Naive B cell (primary cell): Measurements from ENCODE around the gene PPP1R18. TPM values are rescaled to one million over a fixed set of nuclear protein-coding genes. Genes with fewer than 3 reads are reported as not detected.
A peak's percentile ranks its signal among the peaks of the same experiment; 100 is the strongest.
"Not testable (repeated sequence)": the region's sequence is repeated elsewhere in the genome, so short reads cannot be mapped to it uniquely, and the experiment has no call there.

Experiments used
- ATAC-seq, 2 donors: fragments of 150-1000 bp; cut with Tn5 transposase; 2 replicates each; pipeline ENCODE4 v1.10.0; 2021; ENCODE audit warnings: low read depth in 2 of 2, mild to moderate bottlenecking in 2 of 2, moderate library complexity in 2 of 2
- DNase-seq: peaks from one replicate; pipeline ENCODE4 v3.0.0; 2022
- H3K27ac Mint-ChIP-seq, 6 donors: one replicate each; pipeline ENCODE4 v1.8.0; 2020 to 2022; ENCODE audit warnings: mild to moderate bottlenecking in 6 of 6, mixed read lengths in 6 of 6, moderate library complexity in 5 of 6, inconsistent platforms in 2 of 6
- H3K27me3 Mint-ChIP-seq, 3 donors: one replicate each; pipeline ENCODE4 v1.8.0; 2021 to 2022; ENCODE audit warnings: mixed read lengths in 3 of 3, mild to moderate bottlenecking in 1 of 3
- H3K36me3 Mint-ChIP-seq, 2 donors: one replicate each; pipeline ENCODE4 v1.8.0; 2020 to 2022; ENCODE audit warnings: mixed read lengths in 2 of 2, inconsistent platforms in 1 of 2, mild to moderate bottlenecking in 1 of 2
- H3K4me1 Mint-ChIP-seq, 3 donors: one replicate each; pipeline ENCODE4 v1.8.0; 2020 to 2022; ENCODE audit warnings: mixed read lengths in 3 of 3, inconsistent platforms in 1 of 3, mild to moderate bottlenecking in 1 of 3, moderate library complexity in 1 of 3
- H3K4me3 Mint-ChIP-seq, 8 donors: one replicate each; pipeline ENCODE4 v1.8.0; 2020 to 2022; ENCODE audit warnings: mild to moderate bottlenecking in 8 of 8, mixed read lengths in 8 of 8, moderate library complexity in 8 of 8, inconsistent platforms in 2 of 8
- H3K9me3 Mint-ChIP-seq, 7 donors: one replicate each; pipeline ENCODE4 v1.8.0; 2020 to 2022; ENCODE audit warnings: mixed read lengths in 7 of 7, mild to moderate bottlenecking in 5 of 7, inconsistent platforms in 2 of 7, moderate library complexity in 1 of 7
- polyA plus RNA-seq, 6 donors: library from polyadenylated mRNA; unstranded; fragments of 300-500 nt; fragmentation: Illumina TruSeq; gene quantifications; one replicate each; pipeline ENCODE4 v1.2.3, GENCODE V29; 2021; ENCODE audit warnings: low read depth in 6 of 6

Gene PPP1R18
- polyA plus RNA-seq, 6 donors from 2014 or later: 70.3 to 103 (median 82.6) TPM

DNA sequence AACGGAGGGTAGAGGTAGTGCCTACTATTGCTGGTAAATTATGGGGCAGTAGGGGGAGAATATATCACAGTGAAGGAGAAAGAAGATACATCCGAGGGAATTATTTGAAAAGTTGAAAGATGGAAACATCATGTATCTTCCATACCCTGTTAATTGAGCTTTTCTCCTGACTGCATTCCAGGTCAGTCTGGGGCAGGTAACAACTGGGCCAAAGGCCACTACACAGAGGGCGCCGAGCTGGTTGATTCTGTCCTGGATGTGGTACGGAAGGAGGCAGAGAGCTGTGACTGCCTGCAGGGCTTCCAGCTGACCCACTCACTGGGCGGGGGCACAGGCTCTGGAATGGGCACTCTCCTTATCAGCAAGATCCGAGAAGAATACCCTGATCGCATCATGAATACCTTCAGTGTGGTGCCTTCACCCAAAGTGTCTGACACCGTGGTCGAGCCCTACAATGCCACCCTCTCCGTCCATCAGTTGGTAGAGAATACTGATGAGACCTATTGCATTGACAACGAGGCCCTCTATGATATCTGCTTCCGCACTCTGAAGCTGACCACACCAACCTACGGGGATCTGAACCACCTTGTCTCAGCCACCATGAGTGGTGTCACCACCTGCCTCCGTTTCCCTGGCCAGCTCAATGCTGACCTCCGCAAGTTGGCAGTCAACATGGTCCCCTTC lies 36.9 kb upstream of the PPP1R18 start:
- not testable (repeated sequence) for ATAC-seq, H3K27me3 Mint-ChIP-seq, H3K9me3 Mint-ChIP-seq, DNase-seq
- Mint-ChIP-seq H3K36me3 (peaks cover 7 to 25% of the 10 kb centered on the region in 2 donors), H3K4me1 (peaks cover 30 to 51% (median 44%) of the 10 kb centered on the region in 3 donors), H3K4me3 (peak overlapping the region in 5 of 8 donors; percentile 41 to 100 (median 95)), H3K27ac (peak overlapping the region in 5 of 6 donors; percentile 30 to 97 (median 68))

DNA sequence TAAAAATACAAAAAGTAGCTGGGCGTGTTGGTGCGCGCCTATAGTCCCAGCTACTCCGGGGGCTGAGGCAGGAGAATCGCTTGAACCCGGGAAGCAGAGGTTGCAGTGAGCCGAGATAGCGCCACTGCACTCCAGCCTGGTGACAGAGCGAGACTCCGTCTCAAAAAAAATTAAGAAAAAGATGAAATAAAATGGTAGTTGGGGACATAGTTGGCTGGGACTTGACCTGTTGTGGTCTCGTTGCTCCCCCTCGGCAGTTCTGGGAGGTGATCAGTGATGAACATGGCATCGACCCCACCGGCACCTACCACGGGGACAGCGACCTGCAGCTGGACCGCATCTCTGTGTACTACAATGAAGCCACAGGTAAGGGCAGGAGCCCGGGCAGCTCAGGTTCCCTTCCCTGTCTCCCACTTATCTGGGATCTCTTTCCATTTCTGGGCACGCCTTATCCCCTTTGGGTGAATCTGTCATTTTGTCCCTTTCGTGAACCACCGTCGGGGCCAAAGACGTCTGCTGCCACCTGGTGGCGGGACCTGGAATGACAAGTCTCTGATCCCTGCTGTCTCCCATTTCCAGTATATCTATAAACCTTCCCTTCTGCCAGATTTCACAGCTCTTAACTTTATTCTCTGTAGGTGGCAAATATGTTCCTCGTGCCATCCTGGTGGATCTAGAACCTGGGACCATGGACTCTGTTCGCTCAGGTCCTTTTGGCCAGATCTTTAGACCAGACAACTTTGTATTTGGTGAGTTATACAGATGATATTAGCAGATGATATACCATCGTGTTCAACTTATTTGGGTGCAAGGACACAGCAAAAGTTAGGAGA lies 36.1 kb upstream of the PPP1R18 start:
- peak overlapping the region; percentile 91 to 98 (median 96) for H3K27ac Mint-ChIP-seq
- ATAC-seq (no peak), DNase-seq (peak; percentile 77)
- no peaks in the 10 kb centered on the region for H3K9me3 Mint-ChIP-seq
- H3K36me3 Mint-ChIP-seq: peaks cover 7 to 25% of the 10 kb centered on the region in 2 donors
- H3K27me3 Mint-ChIP-seq: no peaks in the 10 kb centered on the region
- H3K4me1 Mint-ChIP-seq: peaks cover 33 to 54% (median 48%) of the 10 kb centered on the region in 3 donors
- H3K4me3 Mint-ChIP-seq: peak overlapping the region; percentile 89 to 100 (median 99)

DNA sequence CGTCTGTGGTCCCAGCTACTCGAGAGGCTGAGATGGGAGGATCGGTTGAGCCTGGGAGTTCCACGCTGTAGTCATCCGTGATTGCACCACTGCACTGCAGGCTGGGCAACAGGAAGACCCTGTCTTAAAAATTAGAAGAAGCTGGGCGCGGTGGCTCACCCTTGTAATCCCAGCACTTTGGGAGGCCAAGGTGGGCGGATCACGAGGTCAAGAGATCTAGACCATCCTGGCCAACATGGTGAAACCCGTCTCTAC lies 35.5 kb upstream of the PPP1R18 start:
- not testable (repeated sequence) for ATAC-seq, DNase-seq, H3K9me3 Mint-ChIP-seq, H3K27me3 Mint-ChIP-seq
- H3K4me1 Mint-ChIP-seq: peaks cover 37 to 60% (median 53%) of the 10 kb centered on the region in 3 donors
- H3K27ac Mint-ChIP-seq: peak overlapping the region in 5 of 6 donors; percentile 93 to 98 (median 97)
- peaks cover 9 to 25% of the 10 kb centered on the region in 2 donors for H3K36me3 Mint-ChIP-seq
- peak overlapping the region; percentile 89 to 100 (median 99) for H3K4me3 Mint-ChIP-seq

DNA sequence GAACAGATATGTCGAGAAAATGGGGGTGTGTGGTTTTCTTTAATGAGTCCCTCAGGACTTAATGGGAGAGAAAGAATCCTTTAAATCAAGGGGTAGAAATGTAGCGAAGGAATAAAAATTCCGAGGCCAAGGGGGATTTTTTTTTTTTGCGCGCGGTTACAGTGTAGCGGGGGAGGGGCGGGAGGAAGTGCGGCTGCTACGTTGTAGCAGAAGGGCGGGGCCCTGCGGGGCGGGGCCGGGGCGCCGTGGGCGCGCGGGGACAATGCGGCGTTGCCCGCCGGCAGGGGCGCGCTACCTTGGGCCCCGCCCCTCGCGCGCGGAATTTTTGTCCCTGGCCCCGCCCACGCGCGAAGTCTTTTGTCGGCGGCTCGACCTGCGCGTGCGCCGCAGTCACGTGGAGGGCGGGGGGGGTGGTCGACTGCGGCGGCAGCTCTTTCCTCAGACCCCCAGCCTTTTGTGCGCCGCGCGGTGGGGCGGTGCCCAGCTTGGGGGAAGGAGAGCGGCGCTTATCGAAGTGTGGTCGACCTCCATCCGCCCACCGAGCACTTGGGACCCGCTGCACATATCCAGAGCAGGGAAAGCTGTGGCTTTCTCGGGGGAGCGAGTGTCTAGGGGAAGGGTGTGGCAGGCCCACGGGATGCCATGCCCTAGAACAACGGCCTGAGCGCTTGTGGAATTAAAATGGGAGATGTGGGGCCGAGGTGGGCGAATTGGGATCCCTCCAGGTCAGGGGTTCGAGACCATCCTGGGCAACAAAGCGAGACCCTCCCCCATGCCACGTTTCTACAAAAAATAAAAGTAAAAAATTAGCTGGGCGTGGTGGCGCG lies 35.0 kb upstream of the PPP1R18 start:
- peak; percentile 96 for DNase-seq
- Mint-ChIP-seq H3K4me3 (peak overlapping the region; percentile 89 to 100 (median 99)), H3K9me3 (no peaks in the 10 kb centered on the region), H3K36me3 (peaks cover 14 to 25% of the 10 kb centered on the region in 2 donors), H3K27me3 (no peaks in the 10 kb centered on the region), H3K4me1 (peaks cover 42 to 65% (median 58%) of the 10 kb centered on the region in 3 donors), H3K27ac (peak overlapping the region; percentile 93 to 100 (median 98))
- ATAC-seq: peak; percentile 27 to 40

DNA sequence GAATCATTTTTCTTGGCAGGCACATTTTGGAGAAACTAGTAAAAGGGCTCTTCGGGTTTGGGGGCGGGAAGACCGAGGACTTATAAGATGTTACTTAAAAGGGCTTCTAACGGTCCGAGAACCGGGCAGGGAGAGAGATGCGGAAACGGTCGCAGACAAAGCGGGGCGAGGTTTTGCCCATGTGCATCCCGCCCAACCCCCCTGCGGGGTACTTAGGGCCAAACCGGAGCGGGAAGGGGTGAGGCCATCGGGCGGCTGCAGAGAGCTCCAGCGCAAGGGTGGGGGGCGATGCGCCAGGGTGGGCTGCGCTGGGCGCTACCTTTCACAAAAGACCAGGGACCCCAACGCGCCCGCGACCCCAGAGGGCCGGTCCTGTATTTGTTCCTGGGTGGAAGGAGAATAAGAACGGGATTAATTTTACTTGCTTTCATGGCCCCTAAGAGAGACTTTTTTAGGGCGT lies 34.3 kb upstream of the PPP1R18 start:
- Mint-ChIP-seq H3K4me1 (peaks cover 47 to 71% (median 62%) of the 10 kb centered on the region in 3 donors), H3K27ac (peak overlapping the region; percentile 93 to 100 (median 97)), H3K36me3 (peaks cover 15 to 25% of the 10 kb centered on the region in 2 donors), H3K9me3 (no peaks in the 10 kb centered on the region), H3K27me3 (no peaks in the 10 kb centered on the region), H3K4me3 (peak overlapping the region; percentile 89 to 100 (median 99))
- DNase-seq (peak; percentile 61), ATAC-seq (peak in 1 of 2 donors; percentile 9)

DNA sequence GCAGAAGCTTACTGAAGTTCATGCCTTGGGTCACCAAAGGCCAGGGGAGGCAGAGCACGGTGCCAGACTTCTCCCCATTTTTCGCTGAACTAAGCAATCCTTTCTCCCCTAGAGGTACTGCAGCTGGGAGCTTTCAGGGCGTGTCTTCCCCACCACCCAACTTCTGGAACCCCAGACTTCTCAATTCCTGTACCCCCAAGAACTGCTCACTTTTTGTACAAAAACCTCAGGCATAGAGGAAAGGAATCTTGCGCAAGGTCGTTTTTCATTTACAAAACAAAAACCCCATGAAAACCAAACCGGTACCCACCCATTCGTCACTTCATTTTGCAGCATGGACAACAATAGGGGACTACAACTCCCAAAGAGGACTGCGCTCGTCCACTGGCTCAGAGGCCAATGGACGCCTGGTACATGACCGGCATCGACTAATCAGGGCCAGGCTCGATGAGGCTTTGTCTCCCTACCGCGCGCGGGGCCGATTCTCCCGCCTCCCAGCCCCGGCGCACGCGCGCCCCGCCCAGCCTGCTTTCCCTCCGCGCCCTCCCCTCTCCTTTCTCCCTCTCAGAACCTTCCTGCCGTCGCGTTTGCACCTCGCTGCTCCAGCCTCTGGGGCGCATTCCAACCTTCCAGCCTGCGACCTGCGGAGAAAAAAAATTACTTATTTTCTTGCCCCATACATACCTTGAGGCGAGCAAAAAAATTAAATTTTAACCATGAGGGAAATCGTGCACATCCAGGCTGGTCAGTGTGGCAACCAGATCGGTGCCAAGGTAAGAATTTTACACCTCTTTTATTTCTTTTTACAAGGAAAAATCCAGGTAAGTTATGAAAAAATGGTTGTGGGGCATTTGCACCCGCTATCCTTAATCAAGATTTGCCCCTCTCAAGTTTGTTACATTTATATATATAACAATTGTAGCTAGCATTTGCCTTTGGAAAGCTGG lies 33.6 kb upstream of the PPP1R18 start, which contains the start of gene TUBB:
TSS of gene TUBB (plus strand) at position 562 of the 947 bp plus-strand sequence. CDS start at position 717, 155 bp downstream.
- DNase-seq (peak; percentile 92), ATAC-seq (peak; percentile 55)
- Mint-ChIP-seq H3K36me3 (peaks cover 15 to 22% of the 10 kb centered on the region in 2 donors), H3K27me3 (no peaks in the 10 kb centered on the region), H3K4me1 (peaks cover 47 to 72% (median 59%) of the 10 kb centered on the region in 3 donors), H3K4me3 (peak within 1 kb of the TSS; percentile 89 to 100 (median 99)), H3K27ac (peak within 1 kb of the TSS; percentile 93 to 100 (median 97)), H3K9me3 (no peaks in the 10 kb centered on the region)

DNA sequence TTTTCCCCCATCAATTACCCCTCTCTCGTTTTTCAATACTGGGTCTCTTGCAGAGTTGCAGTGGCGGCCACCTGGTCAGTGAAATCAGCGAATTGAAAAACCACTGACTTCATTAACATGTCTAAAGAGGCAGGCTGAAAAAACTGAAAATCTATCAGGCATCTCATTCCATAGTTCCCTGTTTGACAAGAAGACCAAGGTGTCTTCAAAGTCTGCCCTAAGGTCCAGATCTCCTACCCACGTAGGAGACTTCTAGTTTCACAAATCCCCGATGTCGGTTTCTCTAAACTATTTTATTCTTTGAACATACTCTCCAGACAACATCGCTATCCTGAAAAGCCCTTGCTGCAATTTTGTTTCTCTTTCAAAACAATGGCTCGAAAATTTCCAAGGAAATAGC lies 32.9 kb upstream of the PPP1R18 start:
- Mint-ChIP-seq H3K4me3 (peak overlapping the region; percentile 89 to 100 (median 99)), H3K36me3 (peaks cover 15% of the 10 kb centered on the region in 2 donors), H3K27me3 (no peaks in the 10 kb centered on the region), H3K9me3 (no peaks in the 10 kb centered on the region), H3K27ac (peak overlapping the region in 4 of 6 donors; percentile 93 to 100 (median 97)), H3K4me1 (peaks cover 44 to 68% (median 52%) of the 10 kb centered on the region in 3 donors)
- ATAC-seq: no peak
- DNase-seq: no peak

DNA sequence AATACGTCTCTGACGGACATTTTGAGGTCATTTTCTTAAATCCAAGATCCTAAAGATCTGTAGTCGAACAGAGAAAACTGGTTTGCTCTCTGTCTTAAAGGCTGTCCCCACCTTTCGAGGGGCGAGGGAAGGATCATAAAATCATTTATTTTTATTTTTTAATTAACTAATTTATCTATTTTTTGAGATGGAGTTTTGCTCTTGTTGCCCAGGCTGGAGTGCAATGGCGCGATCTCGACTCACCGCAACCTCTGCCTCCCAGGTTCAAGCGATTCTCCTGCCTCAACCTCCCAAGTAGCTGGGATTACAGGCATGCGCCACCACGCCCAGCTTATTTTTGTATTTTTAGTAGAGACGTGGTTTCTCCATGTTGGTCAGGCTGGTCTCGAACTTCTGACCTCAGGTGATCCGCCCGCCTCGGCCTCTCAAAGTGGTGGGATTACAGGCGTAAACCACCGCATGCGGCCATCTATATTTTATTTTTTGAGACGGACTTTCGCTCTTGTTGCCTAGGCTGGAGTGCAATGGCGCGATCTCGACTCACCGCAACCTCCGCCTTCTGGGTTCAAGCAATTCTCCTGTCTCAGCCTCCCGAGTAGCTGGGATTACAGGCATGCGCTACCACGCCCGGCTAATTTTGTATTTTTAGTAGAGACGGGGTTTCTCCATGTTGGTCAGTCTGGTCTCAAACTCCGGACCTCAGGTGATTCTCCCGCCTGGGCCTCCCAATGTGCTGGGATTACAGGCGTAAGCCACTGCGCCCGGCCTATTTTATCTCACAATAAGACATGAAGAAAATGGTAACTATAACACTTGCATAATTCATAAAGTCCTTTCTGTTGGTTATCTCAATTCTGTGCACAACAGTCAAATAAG lies 31.6 kb upstream of the PPP1R18 start:
- peaks cover 41 to 58% (median 43%) of the 10 kb centered on the region in 3 donors for H3K4me1 Mint-ChIP-seq

DNA sequence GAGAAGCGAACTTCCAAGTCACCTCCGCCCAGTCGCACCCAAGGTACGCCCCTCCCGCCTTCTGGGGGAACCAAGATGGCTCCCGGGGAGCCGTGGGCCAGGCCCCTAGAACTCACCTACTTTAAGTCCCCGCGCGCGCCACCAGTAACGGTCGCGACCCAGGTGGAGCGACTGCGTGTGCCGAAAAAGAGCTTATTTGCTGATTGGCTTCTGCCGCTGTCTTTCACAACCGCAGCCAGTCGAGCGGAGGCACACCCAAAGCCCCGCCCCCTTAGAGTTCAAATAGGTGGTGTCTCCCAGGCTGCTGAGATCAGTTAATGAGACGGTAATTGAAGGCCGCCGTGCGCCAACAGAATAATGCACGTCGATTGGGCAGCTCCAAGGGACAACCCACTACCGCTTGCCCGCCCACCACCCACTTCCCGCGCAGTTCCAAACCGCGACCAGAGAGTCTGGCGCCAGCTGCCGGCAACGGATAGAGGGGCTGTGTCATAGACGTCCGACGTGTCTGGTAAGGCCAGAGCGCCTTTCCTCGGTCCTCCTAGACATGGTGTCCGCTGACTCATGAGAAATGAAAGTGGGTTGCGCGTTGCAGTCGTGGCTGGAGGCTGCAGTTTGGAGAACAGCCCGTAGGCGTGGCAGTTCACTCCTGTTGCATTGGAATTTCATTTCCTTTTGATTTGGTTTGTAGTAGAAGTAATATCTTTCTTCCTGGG lies 30.8 kb upstream of the PPP1R18 start, which contains the start of gene MDC1:
TSS of gene MDC1 (minus strand) at position 153 of the 716 bp plus-strand sequence. CDS start 2,106 bp downstream, outside the sequence.
- Mint-ChIP-seq H3K27ac (peak within 1 kb of the TSS; percentile 96 to 99 (median 98)), H3K27me3 (no peaks in the 10 kb centered on the region), H3K4me3 (peak within 1 kb of the TSS; percentile 89 to 99 (median 95)), H3K9me3 (no peaks in the 10 kb centered on the region), H3K36me3 (peaks cover 14 to 20% of the 10 kb centered on the region in 2 donors), H3K4me1 (peaks cover 41 to 56% (median 41%) of the 10 kb centered on the region in 3 donors)
- DNase-seq: peak; percentile 99
- peak; percentile 72 to 75 for ATAC-seq

More for the DNA sequence above, 31.6 kb upstream of the PPP1R18 start:
- ATAC-seq, H3K27me3 Mint-ChIP-seq, DNase-seq, H3K9me3 Mint-ChIP-seq: not testable (repeated sequence)
- H3K27ac Mint-ChIP-seq: peak overlapping the region; percentile 96 to 99 (median 98)
- peaks cover 13 to 20% of the 10 kb centered on the region in 2 donors for H3K36me3 Mint-ChIP-seq
- H3K4me3 Mint-ChIP-seq: peak overlapping the region; percentile 89 to 99 (median 95)

DNA sequence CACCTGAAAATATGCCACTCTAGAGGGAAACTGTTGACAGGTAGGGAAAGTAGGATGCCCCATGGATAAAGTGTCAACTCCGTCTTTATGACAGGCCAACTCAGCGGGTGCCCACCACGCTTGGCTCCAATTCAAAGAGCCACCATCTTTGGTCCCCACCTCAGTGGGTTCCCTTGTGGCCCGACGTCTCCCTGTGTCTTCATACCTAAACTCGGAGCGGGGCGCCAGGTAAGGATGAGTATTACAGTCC lies 30.4 kb upstream of the PPP1R18 start:
- peak overlapping the region; percentile 96 to 99 (median 98) for H3K27ac Mint-ChIP-seq
- peak overlapping the region; percentile 89 to 99 (median 95) for H3K4me3 Mint-ChIP-seq
- no peak for ATAC-seq
- DNase-seq: no peak
- H3K27me3 Mint-ChIP-seq: no peaks in the 10 kb centered on the region
- peaks cover 40 to 56% (median 41%) of the 10 kb centered on the region in 3 donors for H3K4me1 Mint-ChIP-seq
- H3K9me3 Mint-ChIP-seq: no peaks in the 10 kb centered on the region
- peaks cover 19 to 25% of the 10 kb centered on the region in 2 donors for H3K36me3 Mint-ChIP-seq

DNA sequence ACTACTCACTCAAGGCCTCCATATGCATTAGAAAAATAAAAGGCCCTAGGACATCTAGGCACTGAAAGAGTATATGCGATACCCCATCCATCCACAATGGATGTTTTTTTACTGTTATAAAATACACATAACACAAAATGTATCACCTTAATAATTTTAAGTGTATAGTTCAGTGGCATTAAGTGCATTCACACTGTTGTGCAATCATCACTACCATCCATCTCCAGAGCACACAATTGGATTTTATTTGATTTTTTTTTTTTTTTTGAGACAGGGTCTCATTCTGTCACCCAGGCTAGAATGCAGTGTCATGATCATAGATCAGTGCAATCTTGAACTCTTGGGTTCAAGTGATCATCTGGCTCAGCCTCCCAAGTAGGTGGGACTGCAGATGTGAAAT lies 27.8 kb upstream of the PPP1R18 start:
- no peak for DNase-seq
- H3K27ac Mint-ChIP-seq: no peak overlapping the region
- H3K36me3 Mint-ChIP-seq: peaks cover 23 to 29% of the 10 kb centered on the region in 2 donors
- no peaks in the 10 kb centered on the region for H3K27me3 Mint-ChIP-seq
- no peaks in the 10 kb centered on the region for H3K9me3 Mint-ChIP-seq
- H3K4me3 Mint-ChIP-seq: peak overlapping the region in 1 of 8 donors; percentile 56
- peaks cover 30 to 46% (median 32%) of the 10 kb centered on the region in 3 donors for H3K4me1 Mint-ChIP-seq
- no peak for ATAC-seq
